Activated CD8-positive, alpha-beta T cell treated with anti-CD3 and anti-CD28 coated beads, Interleukin-2, amount 10 ng/mL, durations not matched to agents 7 days and 5 days (primary cell): ENCODE measurements around the gene IRX4. TPM values are rescaled to one million over a fixed set of nuclear protein-coding genes. Genes with fewer than 3 reads are reported as not detected.

Experiments used
- ATAC-seq: fragments of 150-1000 bp; cut with Tn5 transposase; one replicate; pipeline ENCODE4 v1.10.0; 2021; ENCODE audit warnings: moderate library complexity
- CTCF ChIA-PET: fragments of 350-600 bp; sonication (Branson Sonifier 250); formaldehyde crosslinking; loops from one replicate; lab custom pipeline; 2021; ENCODE audit warnings: antibody characterized with exemption; lab: Charles Lee
- POLR2A ChIA-PET: fragments of 350-600 bp; sonication (Branson Sonifier 250); formaldehyde crosslinking; loops from one replicate; lab custom pipeline; 2021; ENCODE audit warnings: antibody characterized with exemption; lab: Charles Lee
- DNase-seq: peaks from one replicate; pipeline ENCODE4 v3.0.0-alpha.2; 2020
- H3K27ac Mint-ChIP-seq: one replicate; pipeline ENCODE4 v1.8.0; 2021; ENCODE audit warnings: mild to moderate bottlenecking, mixed read lengths
- H3K27me3 Mint-ChIP-seq: one replicate; pipeline ENCODE4 v1.8.0; 2021; ENCODE audit warnings: low read depth, mixed read lengths
- H3K36me3 Mint-ChIP-seq: one replicate; pipeline ENCODE4 v1.8.0; 2021; ENCODE audit warnings: low read depth, mixed read lengths
- H3K4me1 Mint-ChIP-seq: one replicate; pipeline ENCODE4 v1.8.0; 2021; ENCODE audit warnings: low read depth, mixed read lengths
- H3K4me3 Mint-ChIP-seq: one replicate; pipeline ENCODE4 v1.8.0; 2021; ENCODE audit warnings: mild to moderate bottlenecking, mixed read lengths
- H3K9me3 Mint-ChIP-seq: one replicate; pipeline ENCODE4 v1.8.0; 2022; ENCODE audit warnings: mixed read lengths; ENCODE audit not compliant: insufficient read depth
- total RNA-seq, 2 experiments: library from RNA; stranded (reverse); gene quantifications; one replicate each; pipeline ENCODE4 v1.2.3, GENCODE V29; 2021

IRX4 gene
- total RNA-seq, 2 experiments from 2014 or later, result not detected

DNA sequence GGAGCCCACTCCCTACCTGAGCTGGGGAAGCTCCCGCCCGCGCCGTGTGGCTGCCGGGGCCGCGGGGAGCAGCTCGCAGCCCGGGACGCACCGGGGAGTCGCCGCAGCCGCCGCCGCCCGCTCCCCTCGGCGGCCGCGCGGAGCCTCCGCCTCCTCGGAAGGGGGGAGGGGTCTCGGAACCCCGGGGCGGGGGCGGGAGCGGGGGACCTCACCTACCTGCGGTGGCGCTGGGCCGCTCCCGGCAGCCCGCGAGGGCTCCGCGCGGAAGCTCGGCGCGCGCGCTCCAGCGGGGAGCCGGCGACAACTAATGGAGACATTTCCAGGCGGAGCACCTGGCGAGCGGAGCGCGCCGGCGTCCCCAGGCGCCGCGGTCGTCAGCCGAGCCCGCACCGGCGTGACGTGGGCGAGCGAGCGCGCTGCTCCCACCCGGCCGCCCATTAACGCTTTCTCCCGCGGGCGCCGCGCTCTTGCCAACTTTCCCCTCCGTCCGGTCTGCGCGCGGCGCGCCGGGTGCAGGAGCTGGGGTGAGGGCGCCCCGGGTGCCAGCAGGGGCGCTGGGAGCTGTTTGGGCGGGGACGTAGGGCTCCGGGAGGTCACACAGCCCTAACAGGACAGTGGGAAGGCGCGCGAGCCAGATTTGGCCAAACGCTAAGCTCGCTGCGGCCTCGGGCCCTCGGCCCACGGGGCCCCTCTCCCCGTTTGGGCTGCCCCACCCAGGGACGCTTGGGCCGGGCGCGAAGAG, 4.3 kb upstream of the IRX4 start:
- no peaks in the 10 kb centered on the region for H3K9me3 Mint-ChIP-seq
- H3K36me3 Mint-ChIP-seq, result no peaks in the 10 kb centered on the region
- no peak overlapping the region for H3K27ac Mint-ChIP-seq
- no peak overlapping the region for H3K4me3 Mint-ChIP-seq
- no peak for ATAC-seq
- peaks cover 34% of the 10 kb centered on the region for H3K27me3 Mint-ChIP-seq
- POLR2A ChIA-PET, result no interaction called here
- H3K4me1 Mint-ChIP-seq, result peaks cover 4% of the 10 kb centered on the region
- CTCF ChIA-PET, result no interaction called here
- DNase-seq, result no peak

DNA sequence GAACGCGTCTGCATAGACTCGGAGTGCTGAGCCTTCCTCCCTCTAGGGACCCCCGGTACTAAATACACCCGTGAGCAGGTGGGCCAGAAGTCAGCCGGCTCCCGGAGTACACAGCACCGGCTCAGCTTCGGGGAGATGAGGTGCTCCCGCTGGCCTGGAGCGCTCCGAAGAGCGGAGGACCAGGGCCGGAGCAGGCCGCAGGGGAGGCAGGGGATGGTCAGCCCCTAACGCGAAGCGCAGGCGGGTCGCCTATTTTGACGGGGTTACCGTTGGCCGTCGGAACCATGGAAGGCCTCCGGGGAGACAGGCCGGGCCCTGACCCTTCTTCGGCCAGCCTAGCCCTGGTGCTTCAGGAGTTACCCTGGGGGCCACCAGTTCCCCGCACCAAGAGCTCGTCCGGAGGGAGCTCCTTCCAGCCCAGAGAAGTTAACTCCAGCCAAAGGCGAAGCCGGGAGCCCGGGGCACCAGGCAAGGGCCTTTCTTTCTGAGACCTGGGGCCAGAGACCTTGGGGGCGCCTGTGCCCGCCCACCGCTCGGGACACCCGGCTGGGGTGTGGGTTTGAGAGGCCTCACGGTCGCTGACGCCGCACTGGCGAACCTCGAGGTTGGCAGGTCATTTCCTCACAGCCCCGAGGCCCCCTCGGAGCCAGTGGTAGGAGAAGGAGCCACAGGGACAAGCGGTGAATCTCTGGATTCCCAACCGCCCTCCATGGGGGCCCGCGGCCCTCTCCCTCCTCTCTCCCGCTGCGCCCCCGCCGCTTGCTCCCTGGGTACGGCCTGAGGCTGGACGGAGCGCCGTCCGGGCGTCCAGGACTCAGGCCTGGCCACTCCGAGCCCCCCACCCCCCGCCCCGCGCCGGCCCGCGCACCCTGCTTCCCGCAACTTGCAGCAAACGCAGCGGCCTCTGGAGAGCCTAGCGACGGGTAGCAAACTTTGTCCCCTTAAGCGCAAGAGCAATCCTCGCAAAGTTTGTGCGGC, 3.4 kb upstream of the IRX4 start:
- ATAC-seq, result no peak
- no peaks in the 10 kb centered on the region for H3K36me3 Mint-ChIP-seq
- H3K4me3 Mint-ChIP-seq, result no peak overlapping the region
- POLR2A ChIA-PET, result no interaction called here
- peaks cover 39% of the 10 kb centered on the region for H3K27me3 Mint-ChIP-seq
- peaks cover 4% of the 10 kb centered on the region for H3K4me1 Mint-ChIP-seq
- no peak for DNase-seq
- CTCF ChIA-PET, result no interaction called here
- no peak overlapping the region for H3K27ac Mint-ChIP-seq
- H3K9me3 Mint-ChIP-seq, result no peaks in the 10 kb centered on the region

DNA sequence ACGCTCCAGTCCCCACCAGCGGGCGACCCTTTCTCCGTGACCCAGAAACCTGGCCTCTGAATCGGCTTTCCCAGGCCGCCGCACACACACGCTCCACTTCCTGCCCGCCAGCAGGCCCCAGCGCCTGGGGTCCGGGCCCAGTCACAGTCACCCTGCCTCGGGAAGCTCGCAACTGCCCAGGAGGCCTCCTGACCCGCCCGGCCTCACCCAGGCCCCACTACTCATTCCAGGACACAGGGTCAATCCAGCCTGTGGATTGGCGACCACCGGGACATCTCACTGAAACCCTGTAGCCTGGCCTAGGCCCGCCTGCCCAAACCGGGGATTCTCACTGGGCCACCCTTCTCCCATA, 2.7 kb upstream of the IRX4 start:
- H3K4me3 Mint-ChIP-seq, result no peak overlapping the region
- peaks cover 46% of the 10 kb centered on the region for H3K27me3 Mint-ChIP-seq
- H3K36me3 Mint-ChIP-seq, result no peaks in the 10 kb centered on the region
- H3K9me3 Mint-ChIP-seq, result no peaks in the 10 kb centered on the region
- CTCF ChIA-PET, result no interaction called here
- no peak overlapping the region for H3K27ac Mint-ChIP-seq
- peaks cover 4% of the 10 kb centered on the region for H3K4me1 Mint-ChIP-seq
- ATAC-seq, result no peak
- POLR2A ChIA-PET, result no interaction called here
- no peak for DNase-seq

DNA sequence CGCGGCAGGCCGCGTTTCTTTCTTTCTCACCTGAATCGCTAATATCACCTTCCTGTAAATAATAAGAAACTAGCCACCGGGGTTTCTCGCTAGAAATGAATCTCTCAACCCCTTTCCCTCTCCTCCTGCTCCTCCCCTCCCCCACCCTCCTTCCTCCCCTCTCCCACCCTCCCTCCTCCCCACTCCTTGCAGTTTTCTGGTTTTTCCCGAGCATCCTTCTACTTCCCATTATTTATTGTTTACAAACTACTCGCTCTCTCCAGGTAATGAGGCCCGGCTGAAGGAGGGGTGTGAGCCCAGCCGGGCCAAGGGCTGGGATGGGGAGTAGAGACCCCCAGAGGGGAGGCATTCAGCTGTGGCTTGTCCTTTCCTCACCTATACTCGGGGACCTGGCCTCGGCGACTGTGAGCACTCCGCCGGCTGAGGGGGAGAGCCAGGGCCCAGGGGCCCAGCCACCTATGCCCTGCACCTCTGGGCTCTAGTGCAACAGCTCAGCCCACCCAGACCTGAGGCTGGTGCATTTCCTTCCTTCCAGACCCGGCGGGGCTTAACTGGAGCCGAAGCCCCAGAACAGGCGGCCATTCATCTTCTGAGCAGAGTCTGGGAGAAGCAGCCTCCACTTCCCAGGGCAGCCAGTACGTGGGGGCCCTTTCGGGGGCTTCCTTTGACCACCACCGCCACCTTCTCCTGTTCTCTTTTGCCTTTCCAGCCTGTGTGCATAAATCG, 2.1 kb upstream of the IRX4 start:
- Mint-ChIP-seq H3K4me1 (peaks cover 4% of the 10 kb centered on the region), H3K9me3 (no peaks in the 10 kb centered on the region), H3K27me3 (peaks cover 50% of the 10 kb centered on the region), H3K27ac (no peak overlapping the region), H3K4me3 (no peak overlapping the region), H3K36me3 (no peaks in the 10 kb centered on the region)
- CTCF ChIA-PET, result no interaction called here
- DNase-seq, result no peak
- ATAC-seq, result no peak
- POLR2A ChIA-PET, result no interaction called here

DNA sequence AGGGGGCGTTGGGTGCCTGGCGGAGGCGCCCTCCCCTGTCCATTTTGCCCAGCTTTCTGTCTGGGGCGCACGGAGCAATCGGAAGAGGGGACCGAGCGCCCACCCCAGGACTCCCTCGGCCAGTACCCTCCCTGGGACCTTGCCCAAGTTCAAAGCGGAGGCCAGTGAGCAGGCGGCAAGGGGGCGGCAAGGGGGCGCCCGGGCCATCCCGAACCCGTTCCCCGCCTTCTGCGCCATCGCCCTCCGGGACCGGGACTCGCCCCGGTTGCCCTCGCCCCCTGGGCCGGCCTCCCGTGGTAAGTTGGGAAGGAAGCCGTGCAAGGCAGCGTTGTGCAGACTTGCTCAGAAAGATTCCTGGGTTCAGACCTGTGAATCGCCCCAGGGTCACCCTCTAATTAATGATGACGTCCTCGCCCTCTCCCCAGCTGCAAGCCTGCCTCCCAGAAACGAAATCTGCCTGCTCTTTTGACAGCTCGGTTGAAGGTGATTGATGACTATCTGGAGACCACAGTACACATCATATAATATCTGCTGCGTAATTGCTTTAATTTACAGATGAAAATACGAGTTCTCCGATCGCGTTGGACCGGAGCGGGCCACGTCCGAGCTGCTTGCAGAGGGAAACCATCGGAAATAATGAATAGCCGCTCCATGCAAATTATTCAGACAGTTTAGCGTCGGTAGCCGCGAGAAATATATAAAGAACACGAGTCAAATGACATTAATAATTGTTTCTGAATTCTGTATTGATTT, 1.4 kb upstream of the IRX4 start:
- DNase-seq, result no peak
- ATAC-seq, result no peak
- Mint-ChIP-seq H3K36me3 (peaks cover 4% of the 10 kb centered on the region), H3K4me1 (peaks cover 4% of the 10 kb centered on the region), H3K27me3 (peaks cover 55% of the 10 kb centered on the region), H3K9me3 (no peaks in the 10 kb centered on the region), H3K27ac (peak overlapping the region; percentile 20), H3K4me3 (no peak overlapping the region)
- POLR2A ChIA-PET, result no interaction called here
- CTCF ChIA-PET, result no interaction called here

DNA sequence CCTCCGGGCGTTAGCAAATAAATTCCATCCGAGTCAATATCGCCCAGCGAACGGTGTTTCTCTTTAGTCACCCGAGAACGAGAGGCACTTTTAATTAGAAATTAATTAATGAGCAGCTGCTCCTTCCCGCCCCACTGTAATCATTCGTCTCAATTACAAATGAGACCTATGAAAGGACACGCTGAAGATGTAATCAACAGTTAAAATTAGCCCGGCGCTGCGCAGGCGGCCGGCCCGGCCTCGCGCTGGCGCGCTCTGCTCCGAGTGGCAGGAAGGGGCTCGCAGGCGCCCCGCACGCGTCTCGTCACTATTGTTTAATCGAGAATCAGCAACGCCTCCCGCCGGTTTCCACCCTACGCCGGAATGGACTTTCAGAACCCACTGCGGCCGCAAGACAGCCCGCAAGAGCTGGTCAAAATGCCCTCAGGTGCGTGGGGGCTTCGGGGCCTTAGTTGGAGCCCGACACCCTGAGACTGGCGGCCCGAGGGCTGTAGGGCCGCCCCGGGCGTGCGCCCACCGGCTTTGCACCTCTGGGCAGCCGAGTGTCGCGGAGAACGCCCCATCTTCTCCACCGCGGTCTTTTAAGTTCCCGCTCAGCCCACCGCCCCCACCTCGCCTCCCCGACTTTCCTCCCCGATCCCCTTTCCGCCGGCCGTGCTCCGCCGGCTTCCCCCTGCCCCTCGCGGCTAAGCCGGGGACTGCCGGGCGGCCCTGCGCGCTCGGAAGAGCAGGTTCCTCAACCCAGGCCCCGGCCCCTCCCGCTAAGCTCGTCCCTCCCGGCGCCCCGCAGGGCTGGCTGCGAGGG, 597 bp upstream of the IRX4 start:
- Mint-ChIP-seq H3K4me3 (no peak overlapping the region), H3K36me3 (peaks cover 4% of the 10 kb centered on the region), H3K9me3 (no peaks in the 10 kb centered on the region), H3K4me1 (peaks cover 4% of the 10 kb centered on the region), H3K27ac (no peak overlapping the region), H3K27me3 (peaks cover 48% of the 10 kb centered on the region)
- ATAC-seq, result no peak
- ChIA-PET CTCF (no interaction called here), POLR2A (no interaction called here)
- no peak for DNase-seq

DNA sequence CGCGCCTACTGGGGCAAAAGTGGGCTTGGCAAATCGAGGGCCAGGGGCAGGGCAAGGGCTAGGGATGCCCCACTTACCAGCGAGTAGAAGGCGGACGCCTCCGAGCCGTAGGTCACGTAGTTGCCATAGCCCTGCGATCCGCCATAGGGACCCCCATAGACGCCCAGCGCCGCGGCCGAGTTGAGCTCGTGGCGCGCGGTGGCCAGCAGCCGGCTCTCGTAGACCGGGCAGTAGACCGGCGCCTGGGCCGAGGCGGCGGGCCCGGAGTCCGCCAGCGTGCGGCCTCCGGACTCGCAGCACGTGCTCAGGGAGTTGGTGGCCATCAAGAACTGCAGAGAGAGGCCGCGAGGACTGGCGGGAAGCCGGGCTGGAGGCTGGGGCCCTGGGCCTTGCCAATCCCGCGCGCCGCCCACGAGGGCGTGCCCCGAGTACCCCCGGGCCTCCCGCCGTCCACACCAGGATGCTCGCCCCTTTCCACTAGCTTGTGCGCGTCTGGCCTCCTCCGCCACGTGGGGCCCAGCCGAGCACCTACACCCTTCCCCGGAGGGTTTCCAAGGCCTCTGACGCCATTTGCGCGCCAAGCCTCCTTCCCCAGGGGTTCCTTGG, 891 bp downstream of the IRX4 start:
- CTCF ChIA-PET, result no interaction called here
- peaks cover 52% of the 10 kb centered on the region for H3K27me3 Mint-ChIP-seq
- no peak for ATAC-seq

DNA sequence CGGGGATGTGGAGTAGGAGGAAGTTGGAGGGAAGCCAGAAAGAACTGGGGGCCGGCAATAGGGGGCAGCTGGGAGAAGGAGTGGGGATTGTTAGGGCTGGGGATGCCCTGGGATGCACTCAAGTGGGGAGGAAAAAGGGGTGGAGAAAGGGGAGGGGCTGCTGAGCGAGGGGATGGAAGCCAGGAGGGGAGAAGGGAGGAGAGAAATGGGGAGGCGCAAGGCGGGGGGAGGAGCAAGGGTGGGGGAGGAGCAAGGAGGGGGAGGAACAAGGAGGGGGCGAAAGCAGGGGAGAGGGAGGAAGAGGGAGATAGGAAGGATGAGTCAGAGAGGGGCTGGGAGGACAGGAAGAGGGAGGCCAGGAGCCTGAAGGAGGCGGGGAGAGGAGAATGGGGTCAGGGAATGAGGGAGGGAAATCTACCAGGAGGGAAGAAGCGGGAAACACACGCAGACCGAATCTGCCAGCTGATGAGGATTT, 1.6 kb downstream of the IRX4 start:
- peaks cover 53% of the 10 kb centered on the region for H3K27me3 Mint-ChIP-seq

More for the DNA sequence above, 891 bp downstream of the IRX4 start:
- no peak for DNase-seq
- Mint-ChIP-seq H3K36me3 (peaks cover 4% of the 10 kb centered on the region), H3K27ac (no peak overlapping the region), H3K4me1 (peaks cover 4% of the 10 kb centered on the region), H3K9me3 (no peaks in the 10 kb centered on the region), H3K4me3 (no peak overlapping the region)
- POLR2A ChIA-PET, result no interaction called here

DNA sequence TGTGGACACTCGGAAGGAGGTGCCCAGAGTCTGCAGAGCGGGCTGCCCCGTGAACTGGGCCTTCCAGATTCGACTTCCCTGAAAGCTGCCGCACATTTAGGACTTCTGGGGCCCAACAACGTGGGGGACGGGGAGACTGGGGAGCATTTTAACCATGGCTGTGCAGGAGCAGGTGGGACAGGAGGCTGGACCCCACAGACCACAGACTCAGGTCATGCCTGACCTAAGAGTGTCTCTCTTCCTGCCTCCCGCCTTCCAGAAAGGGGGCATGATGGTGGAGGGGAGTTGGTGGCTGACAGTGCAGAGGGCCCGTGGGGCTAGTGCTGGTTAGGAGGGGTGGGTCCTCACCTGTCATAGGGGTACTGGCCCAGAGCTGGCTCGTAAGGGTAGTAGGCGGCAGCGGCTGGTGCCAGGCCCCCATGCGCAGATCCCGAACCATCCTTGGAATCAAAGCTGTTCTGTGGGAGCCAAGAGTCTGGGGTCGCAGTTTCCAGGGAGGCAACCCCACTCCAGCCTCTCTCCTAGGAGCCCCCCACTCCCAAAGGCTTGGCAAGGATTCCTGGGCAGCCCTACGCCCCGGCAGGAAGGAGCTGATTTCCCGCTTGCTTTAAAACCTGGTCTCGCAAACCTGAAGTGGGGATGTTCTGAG, 2.2 kb downstream of the IRX4 start:
- POLR2A ChIA-PET, result no interaction called here
- Mint-ChIP-seq H3K36me3 (peaks cover 6% of the 10 kb centered on the region), H3K27me3 (peaks cover 54% of the 10 kb centered on the region), H3K4me3 (no peak overlapping the region), H3K27ac (no peak overlapping the region), H3K9me3 (no peaks in the 10 kb centered on the region), H3K4me1 (peaks cover 4% of the 10 kb centered on the region)
- ATAC-seq, result no peak
- no peak for DNase-seq
- CTCF ChIA-PET, result no interaction called here

More for the DNA sequence above, 1.6 kb downstream of the IRX4 start:
- ATAC-seq, result no peak
- peaks cover 4% of the 10 kb centered on the region for H3K4me1 Mint-ChIP-seq
- POLR2A ChIA-PET, result no interaction called here
- peaks cover 4% of the 10 kb centered on the region for H3K36me3 Mint-ChIP-seq
- H3K9me3 Mint-ChIP-seq, result no peaks in the 10 kb centered on the region
- no peak overlapping the region for H3K27ac Mint-ChIP-seq
- CTCF ChIA-PET, result no interaction called here
- no peak overlapping the region for H3K4me3 Mint-ChIP-seq
- DNase-seq, result no peak
